ENCODE data around the gene TRIM62.

- TF ChIP-seq CTCF (conservative IDR thresholded peaks at IDR 0.05; ENCODE audit: low read depth, low read length) (no peak), EZH2 (IDR thresholded peaks at IDR 0.05; ENCODE audit: borderline replicate concordance, low read depth, low read length, poor library complexity, severe bottlenecking) (no peak)
Observed at GRCh38 chr1:33178836-33179439, 2.9 kb downstream of the TRIM62 start.

Data from A673 (cell line).